T47D (cell line): ENCODE data around the gene AKR7A2.

ENCODE experiments used
- DNase-seq, 2 experiments: peaks; one replicate each; pipeline versions ENCODE4 v3.0.0 to v3.0.0-alpha.2; 2011 to 2012; ENCODE audit warnings: low read depth in 1 of 2, low spot score in 1 of 2
- JUND ChIP-seq: IDR thresholded peaks from 2 replicates; pipeline ENCODE4 v1.6.1; 2012; ENCODE audit warnings: low read depth
- in situ Hi-C: cut with HindIII; loops from 2 replicates; pipeline ENCODE4 v1.10.0; 2016; ENCODE audit warnings: low sequenced_read_pairs, low pct_unique_long_range_greater_than_20kb

AKR7A2 gene

DNA sequence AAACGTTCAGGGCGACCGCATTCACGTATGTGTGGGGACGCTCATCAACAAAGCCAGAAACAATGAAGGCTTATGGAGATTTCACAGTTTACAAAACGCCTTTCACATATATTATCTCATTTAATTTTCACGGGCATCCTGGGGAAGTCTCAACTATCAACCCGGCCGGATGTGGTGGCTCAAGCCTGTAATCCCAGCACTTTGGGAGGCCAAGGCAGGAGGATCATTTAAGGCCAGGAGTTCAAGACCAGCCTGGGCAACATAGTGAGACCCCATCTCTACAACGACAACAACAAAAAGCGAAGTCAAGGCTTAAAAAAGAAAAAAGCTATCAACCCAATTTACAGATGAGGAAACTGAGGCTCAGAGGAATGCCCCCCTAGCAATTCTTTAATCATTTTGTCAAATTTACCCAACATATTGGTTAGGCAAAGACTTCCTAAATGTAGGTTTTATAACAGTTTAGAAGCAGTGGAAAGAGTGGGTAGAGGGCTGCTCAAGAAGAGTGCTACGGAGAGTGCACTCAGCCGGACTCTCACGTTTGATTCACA is 28.5 kb upstream of the AKR7A2 start:
- TF ChIP-seq JUND, result no peak
- DNase-seq, result no peak
- in situ Hi-C loops, result no loop called here

DNA sequence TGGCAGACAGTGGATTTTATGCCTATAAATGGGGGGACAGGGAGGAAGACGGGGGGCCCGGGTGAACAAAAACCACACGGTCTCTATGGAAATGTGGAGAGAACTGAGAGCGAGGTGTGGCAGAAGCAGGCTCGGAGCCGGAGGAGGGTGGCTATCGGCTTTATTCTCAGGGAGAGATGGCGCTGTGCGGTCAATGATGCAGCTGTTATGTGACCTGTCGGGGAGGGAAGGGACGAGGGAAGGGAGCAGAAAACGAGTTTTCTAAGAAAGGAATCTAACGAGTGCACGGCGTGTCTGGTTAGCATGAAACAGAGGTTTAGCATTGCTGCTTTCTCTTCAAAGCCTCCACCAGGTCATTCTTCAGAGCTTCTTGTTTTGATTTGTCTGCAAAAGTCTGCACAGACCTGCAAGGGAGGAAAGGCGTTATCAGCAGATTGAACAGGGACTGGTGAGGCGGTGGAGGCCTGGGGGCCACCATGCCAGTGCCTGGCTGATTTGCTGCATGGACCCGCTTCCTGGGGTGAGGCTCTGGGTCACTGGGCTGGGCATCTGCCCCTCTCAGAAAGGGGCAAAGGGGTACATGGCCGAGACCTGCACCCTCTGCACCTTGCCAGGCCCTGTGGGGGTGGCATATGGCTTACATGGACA is 27.4 kb upstream of the AKR7A2 start:
- TF ChIP-seq JUND, result no peak
- in situ Hi-C loops, result no loop called here
- no peak for DNase-seq

GRCh38 chr1:19338323-19338762 is 26.4 kb upstream of the AKR7A2 start:
- no peak for TF ChIP-seq JUND
- in situ Hi-C loops, result no loop called here
- DNase-seq, result no peak

GRCh38 chr1:19337289-19337688 is 25.3 kb upstream of the AKR7A2 start:
- in situ Hi-C loops, result no loop called here
- no peak for TF ChIP-seq JUND
- DNase-seq, result no peak

DNA sequence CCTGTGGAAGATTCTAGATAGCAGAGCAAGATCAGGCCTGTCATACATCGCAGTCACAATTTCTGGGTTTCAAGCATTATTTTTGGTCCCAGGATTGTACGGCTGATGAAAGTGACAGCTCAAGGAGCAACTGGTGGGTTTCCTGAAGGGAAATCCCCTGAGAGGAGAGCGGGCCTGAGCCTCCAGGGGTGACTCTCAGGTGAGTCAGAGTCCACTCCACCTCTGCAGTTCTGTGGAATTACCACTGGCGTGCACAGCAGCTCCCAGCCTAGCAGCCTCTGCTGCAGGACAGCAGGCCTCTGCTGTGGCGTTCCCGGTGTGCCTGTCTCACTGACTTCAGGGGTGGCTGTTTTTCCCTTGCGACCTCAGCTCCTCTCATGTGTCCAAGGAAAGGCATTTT is 24.6 kb upstream of the AKR7A2 start:
- DNase-seq, result no peak
- in situ Hi-C loops, result no loop called here
- no peak for TF ChIP-seq JUND

DNA sequence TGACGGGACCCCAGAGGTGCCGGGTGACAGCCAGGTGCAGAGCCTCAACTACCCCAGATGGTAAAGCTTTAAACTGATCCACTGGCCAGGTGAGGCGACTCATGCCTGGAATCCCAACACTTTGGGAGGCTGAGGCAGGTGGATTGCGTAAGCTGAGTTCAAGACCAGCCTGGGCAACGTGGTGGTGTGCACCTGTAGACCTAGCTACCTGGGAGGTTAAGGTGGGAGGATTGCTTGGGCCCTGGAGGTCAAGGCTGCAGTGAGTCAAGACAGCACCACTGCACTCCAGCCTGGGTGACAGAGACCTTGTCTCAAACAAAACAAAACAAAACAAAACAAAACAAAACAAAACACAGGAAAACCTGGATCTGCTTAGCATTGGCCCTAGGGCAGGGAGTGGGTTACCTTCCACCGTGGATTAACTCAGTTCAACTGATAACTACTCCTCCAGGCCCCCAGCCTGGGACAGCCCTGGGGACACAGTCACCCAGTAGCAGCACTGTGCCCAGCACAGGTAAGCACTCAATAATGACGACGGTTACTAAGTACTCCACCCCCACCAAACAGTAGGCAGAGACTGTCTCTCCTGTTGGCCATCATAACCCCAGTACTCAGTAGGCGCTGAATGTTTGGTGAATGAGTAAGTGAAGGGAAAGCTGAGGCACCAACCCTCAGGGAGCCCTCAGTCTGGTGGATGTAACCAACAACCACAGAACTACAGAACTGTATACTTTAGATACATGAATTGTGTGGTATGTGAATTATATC is 21.8 kb upstream of the AKR7A2 start:
- in situ Hi-C loops, result no loop called here
- DNase-seq, result no peak
- TF ChIP-seq JUND, result no peak

DNA sequence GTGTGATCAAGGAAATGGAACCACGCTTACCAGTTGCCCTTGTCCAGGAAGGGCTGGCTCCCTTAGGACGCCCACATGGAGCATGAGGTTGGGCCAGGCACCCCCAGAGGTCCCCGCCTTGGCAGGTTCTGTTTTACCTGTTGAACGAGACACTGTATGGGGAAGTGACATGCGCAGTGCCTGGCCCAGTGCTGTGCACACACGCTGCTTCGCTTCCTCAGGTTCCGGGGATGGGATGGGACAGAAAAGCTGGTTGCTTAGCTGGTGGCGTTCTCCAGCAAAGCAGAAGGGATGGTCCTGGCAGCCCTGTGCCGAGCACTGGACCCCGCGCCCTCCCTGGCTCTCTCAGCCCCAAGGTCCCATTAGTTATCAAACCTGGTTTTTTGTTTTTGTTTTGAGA is 20.9 kb upstream of the AKR7A2 start:
- in situ Hi-C loops, result no loop called here
- DNase-seq, result no peak

GRCh38 chr1:19331262-19331878 is 19.4 kb upstream of the AKR7A2 start:
- in situ Hi-C loops, result no loop called here
- DNase-seq, result no peak
- TF ChIP-seq JUND, result no peak

More for the DNA sequence above, 20.9 kb upstream of the AKR7A2 start:
- TF ChIP-seq JUND, result no peak

DNA sequence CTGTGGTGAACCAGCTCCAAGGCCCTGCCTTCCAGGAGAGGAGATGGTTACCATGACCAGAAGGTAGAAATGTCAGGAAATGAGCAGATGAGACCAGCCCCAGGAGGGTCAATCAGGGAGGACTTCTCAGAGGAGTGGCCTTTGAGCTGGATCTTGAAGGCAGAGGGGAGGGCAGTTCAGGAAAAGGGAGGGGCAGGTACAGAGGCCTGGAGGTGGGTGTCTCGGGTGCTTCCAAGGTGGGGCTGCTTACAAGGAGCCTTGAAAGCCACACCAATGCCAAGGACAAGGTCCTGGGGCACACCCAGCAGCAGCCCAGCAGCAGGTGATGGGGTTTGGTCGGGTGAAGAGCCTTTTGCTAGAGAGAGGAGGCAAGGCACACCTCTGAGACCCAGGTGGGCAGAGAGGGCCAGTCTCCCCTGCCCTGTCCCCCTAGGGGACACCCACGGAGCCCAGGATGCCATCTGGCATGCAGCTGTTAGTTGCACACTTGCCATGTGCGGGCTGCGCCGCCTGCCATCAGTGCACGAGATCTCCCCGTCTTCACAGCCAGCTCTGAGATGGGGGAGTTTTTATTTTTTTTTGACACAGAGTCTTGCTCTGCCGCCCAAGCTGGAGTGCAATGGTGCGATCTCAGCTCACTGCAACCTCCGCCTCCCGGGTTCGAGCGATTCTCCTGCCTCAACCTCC is 18.6 kb upstream of the AKR7A2 start:
- TF ChIP-seq JUND, result no peak
- DNase-seq, result no peak
- in situ Hi-C loops, result no loop called here

DNA sequence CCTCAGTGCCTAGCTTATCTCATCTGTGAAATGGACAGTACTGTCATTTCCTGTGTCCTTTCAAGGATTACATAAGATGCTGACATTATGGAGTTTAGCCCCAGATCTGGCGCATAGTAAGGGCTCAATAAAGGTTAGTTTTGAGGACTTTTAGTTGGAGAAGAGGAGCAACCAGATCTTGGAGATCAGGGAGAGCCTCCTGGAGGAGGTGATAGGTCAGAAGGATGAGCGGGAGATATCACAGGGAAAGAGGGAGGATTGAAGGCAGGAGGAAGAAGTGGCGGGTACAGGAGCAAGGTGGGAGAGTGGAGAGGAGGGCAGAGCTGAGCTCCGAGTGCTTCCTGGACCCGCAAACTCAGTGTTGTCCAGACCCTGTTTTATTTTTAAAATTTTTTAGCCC is 17.7 kb upstream of the AKR7A2 start:
- no peak for DNase-seq
- no peak for TF ChIP-seq JUND
- in situ Hi-C loops, result no loop called here

DNA sequence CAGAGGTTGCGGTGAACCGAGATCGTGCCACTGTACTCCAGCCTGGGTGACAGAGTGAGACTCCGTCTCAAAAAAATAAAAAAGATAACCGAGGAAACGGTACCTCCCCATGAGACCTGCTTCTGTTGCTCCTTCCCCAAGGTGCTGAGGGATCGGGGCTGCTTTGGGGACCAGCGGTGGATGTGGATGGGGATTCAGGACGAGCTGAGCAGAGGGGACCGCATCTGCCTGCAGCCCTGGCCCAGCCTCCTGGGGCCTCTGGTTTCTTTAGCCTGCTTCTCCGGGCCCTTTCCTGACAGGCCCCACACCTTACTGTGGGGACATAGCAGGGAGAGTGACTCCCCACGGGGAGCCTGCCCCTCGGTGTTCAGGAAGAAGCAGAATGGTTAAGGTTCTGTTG is 17.2 kb upstream of the AKR7A2 start:
- in situ Hi-C loops, result no loop called here
- TF ChIP-seq JUND, result no peak

DNA sequence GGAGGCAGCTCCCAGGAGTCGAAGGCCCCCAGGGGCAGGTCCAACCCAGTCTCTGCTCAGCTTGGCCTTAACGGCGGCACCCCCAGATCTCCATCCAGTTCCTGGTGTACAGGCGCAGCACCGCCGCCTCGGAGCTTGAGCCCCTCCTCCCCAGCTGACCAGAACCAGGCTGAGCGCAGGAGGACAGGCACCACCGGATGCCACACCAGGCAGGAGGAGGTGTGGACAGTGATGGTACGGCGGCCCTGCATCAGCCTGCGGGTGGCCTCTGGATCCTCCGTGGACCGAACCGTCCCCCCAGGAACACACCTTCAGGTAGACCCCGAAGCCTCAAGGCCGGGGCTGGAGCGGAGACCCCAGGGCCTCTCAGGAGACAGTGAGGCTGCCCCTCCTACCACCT is 16.5 kb upstream of the AKR7A2 start:
- in situ Hi-C loops, result no loop called here
- DNase-seq, result no peak
- no peak for TF ChIP-seq JUND

More for the DNA sequence above, 17.2 kb upstream of the AKR7A2 start:
- DNase-seq, result no peak

- in situ Hi-C loops, result no loop called here
- TF ChIP-seq JUND, result no peak
- no peak for DNase-seq
Observed at GRCh38 chr1:19327736-19328135, 15.8 kb upstream of the AKR7A2 start.
